ENCODE data around the gene IRS1.

GRCh38 chr2:226780431-226780830 lies 19.2 kb downstream of the IRS1 start:
- TF ChIP-seq SREBF2 (IDR thresholded peaks at IDR 0.05) (no peak), CBX8 (IDR thresholded peaks at IDR 0.05) (no peak), POLR2A (IDR thresholded peaks at IDR 0.05; ENCODE audit: low read length) (no peak), EP300 (IDR thresholded peaks at IDR 0.05) (no peak), RAD21 (conservative IDR thresholded peaks at IDR 0.05 in 1 of 2, IDR thresholded peaks at IDR 0.05 in 1 of 2) (no peak), MAX (IDR thresholded peaks at IDR 0.05) (no peak)
- TF ChIP-seq, protein P1, sequence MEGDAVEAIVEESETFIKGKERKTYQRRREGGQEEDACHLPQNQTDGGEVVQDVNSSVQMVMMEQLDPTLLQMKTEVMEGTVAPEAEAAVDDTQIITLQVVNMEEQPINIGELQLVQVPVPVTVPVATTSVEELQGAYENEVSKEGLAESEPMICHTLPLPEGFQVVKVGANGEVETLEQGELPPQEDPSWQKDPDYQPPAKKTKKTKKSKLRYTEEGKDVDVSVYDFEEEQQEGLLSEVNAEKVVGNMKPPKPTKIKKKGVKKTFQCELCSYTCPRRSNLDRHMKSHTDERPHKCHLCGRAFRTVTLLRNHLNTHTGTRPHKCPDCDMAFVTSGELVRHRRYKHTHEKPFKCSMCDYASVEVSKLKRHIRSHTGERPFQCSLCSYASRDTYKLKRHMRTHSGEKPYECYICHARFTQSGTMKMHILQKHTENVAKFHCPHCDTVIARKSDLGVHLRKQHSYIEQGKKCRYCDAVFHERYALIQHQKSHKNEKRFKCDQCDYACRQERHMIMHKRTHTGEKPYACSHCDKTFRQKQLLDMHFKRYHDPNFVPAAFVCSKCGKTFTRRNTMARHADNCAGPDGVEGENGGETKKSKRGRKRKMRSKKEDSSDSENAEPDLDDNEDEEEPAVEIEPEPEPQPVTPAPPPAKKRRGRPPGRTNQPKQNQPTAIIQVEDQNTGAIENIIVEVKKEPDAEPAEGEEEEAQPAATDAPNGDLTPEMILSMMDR (IDR thresholded peaks at IDR 0.05), result no peak
